ENCODE data around the gene VAV3.
"Not testable (repeated sequence)": the region's sequence is repeated elsewhere in the genome, so short reads cannot be mapped to it uniquely, and the experiment has no call there.

VAV3 gene

GRCh38 chr1:107707111-107707510 is 257.9 kb downstream of the VAV3 start:
- TF ChIP-seq CTCF (IDR thresholded peaks at IDR 0.05; ENCODE audit: low read depth, low read length) = no peak
- no peak for DNase-seq (ENCODE audit: low read depth in 2 of 2)
- no peak overlapping the region for H3K4me3 ChIP-seq (replicated peaks in 1 of 2; ENCODE audit: low read depth in 2 of 2, low read length in 2 of 2)

- TF ChIP-seq CTCF (IDR thresholded peaks at IDR 0.05; ENCODE audit: low read depth, low read length) = no peak
- no peak for DNase-seq (ENCODE audit: low read depth in 2 of 2)
- H3K4me3 ChIP-seq (replicated peaks in 1 of 2; ENCODE audit: low read depth in 2 of 2, low read length in 2 of 2) = no peak overlapping the region
Observed at GRCh38 chr1:107706182-107706581, 258.8 kb downstream of the VAV3 start.

- TF ChIP-seq CTCF (IDR thresholded peaks at IDR 0.05; ENCODE audit: low read depth, low read length) = no peak
- no peak overlapping the region for H3K4me3 ChIP-seq (replicated peaks in 1 of 2; ENCODE audit: low read depth in 2 of 2, low read length in 2 of 2)
- DNase-seq (ENCODE audit: low read depth in 2 of 2) = no peak
Observed at GRCh38 chr1:107704911-107705310, 260.1 kb downstream of the VAV3 start.

GRCh38 chr1:107702946-107703571 is 261.9 kb downstream of the VAV3 start:
- H3K4me3 ChIP-seq (replicated peaks in 1 of 2; ENCODE audit: low read depth in 2 of 2, low read length in 2 of 2) = no peak overlapping the region
- DNase-seq (ENCODE audit: low read depth in 2 of 2) = no peak
- TF ChIP-seq CTCF (IDR thresholded peaks at IDR 0.05; ENCODE audit: low read depth, low read length) = no peak

GRCh38 chr1:107700651-107701050 is 264.3 kb downstream of the VAV3 start:
- DNase-seq (ENCODE audit: low read depth in 2 of 2); H3K4me3 ChIP-seq (replicated peaks in 1 of 2; ENCODE audit: low read depth in 2 of 2, low read length in 2 of 2): not testable (repeated sequence)

GRCh38 chr1:107698161-107698560 is 266.8 kb downstream of the VAV3 start:
- no peak for DNase-seq (ENCODE audit: low read depth in 2 of 2)
- H3K4me3 ChIP-seq (replicated peaks in 1 of 2; ENCODE audit: low read depth in 2 of 2, low read length in 2 of 2) = no peak overlapping the region
- TF ChIP-seq CTCF (IDR thresholded peaks at IDR 0.05; ENCODE audit: low read depth, low read length) = no peak

- no peak for DNase-seq (ENCODE audit: low read depth in 2 of 2)
- H3K4me3 ChIP-seq (replicated peaks in 1 of 2; ENCODE audit: low read depth in 2 of 2, low read length in 2 of 2) = no peak overlapping the region
- TF ChIP-seq CTCF (IDR thresholded peaks at IDR 0.05; ENCODE audit: low read depth, low read length) = no peak
Observed at GRCh38 chr1:107695341-107695740, 269.6 kb downstream of the VAV3 start.
